ENCODE measurements around the gene MAP3K20.

- no peak for TF ChIP-seq BCL11A (IDR thresholded peaks at IDR 0.05; ENCODE audit: low read depth in 2 of 2, low read length in 2 of 2)
- TF ChIP-seq TAF1 (IDR thresholded peaks at IDR 0.05; ENCODE audit: low read depth, low read length): no peak
- TF ChIP-seq CTCF (IDR thresholded peaks at IDR 0.05; ENCODE audit: control extremely low read depth in 1 of 3, insufficient read depth in 1 of 3, low read depth in 1 of 3, low read length in 3 of 3): no peak
- TF ChIP-seq CEBPB (IDR thresholded peaks at IDR 0.05; ENCODE audit: low read depth, low read length): no peak
- no peak for TF ChIP-seq ATF2 (IDR thresholded peaks at IDR 0.05; ENCODE audit: low read length)
- no peak for TF ChIP-seq EP300 (IDR thresholded peaks at IDR 0.05; ENCODE audit: borderline replicate concordance in 1 of 2, low read depth in 2 of 2, low read length in 2 of 2)
- TF ChIP-seq POLR2A (IDR thresholded peaks at IDR 0.05; ENCODE audit: control extremely low read depth in 1 of 2, low read depth in 2 of 2, low read length in 2 of 2): no peak
- no peak for TF ChIP-seq CHD2 (IDR thresholded peaks at IDR 0.05; ENCODE audit: low read length)
- no peak for TF ChIP-seq CBX8 (IDR thresholded peaks at IDR 0.05; ENCODE audit: borderline replicate concordance, low read depth, low read length)
- no peak for TF ChIP-seq JUND (IDR thresholded peaks at IDR 0.05; ENCODE audit: low read length)
- TF ChIP-seq CBX5 (IDR thresholded peaks at IDR 0.05; ENCODE audit: low read depth, low read length): no peak
- TF ChIP-seq KDM1A (IDR thresholded peaks at IDR 0.05; ENCODE audit: borderline replicate concordance, low read length): no peak
Observed at GRCh38 chr2:173196638-173197037, 121.0 kb downstream of the MAP3K20 start.

Data from H1 (cell line).